Uterus (tissue), 4 donors: ENCODE measurements around the gene MCAM. TPM values are rescaled to one million over a fixed set of nuclear protein-coding genes. Genes with fewer than 3 reads are reported as not detected.
A peak's percentile ranks its signal among the peaks of the same experiment; 100 is the strongest.

Experiments
- DNase-seq, 2 donors: peaks; one replicate each; pipeline ENCODE4 v3.0.0-alpha.2; 2019 to 2020
- H3K27ac ChIP-seq, 2 donors: fragments of 200-600 bp; sonication (generic); 1 replicate in 1 of 2; 2 replicates in 1 of 2; pipeline ENCODE4 v1.5.1; 2016 to 2018
- H3K27me3 ChIP-seq, 2 donors: fragments of 200-600 bp; sonication (generic); one replicate each; pipeline ENCODE4 v1.5.1; 2018 to 2019; ENCODE audit warnings: control low read depth in 1 of 2
- H3K36me3 ChIP-seq, 2 donors: fragments of 200-600 bp; sonication (generic); one replicate each; pipeline ENCODE4 v1.5.1; 2019; ENCODE audit warnings: control low read depth in 1 of 2
- H3K4me1 ChIP-seq, 2 donors: fragments of 200-600 bp; sonication (generic); one replicate each; pipeline ENCODE4 v1.5.1; 2018 to 2019; ENCODE audit warnings: control low read depth in 1 of 2
- H3K4me3 ChIP-seq, 2 donors: fragments of 200-600 bp; sonication (generic); 1 replicate in 1 of 2; 2 replicates in 1 of 2; pipeline ENCODE4 v1.5.1; 2018 to 2019; ENCODE audit warnings: mild to moderate bottlenecking in 1 of 2
- H3K9me3 ChIP-seq, 2 donors: fragments of 200-600 bp; sonication (generic); one replicate each; pipeline ENCODE4 v1.5.1; 2019; ENCODE audit warnings: control low read depth in 1 of 2
- CTCF ChIP-seq, 4 experiments: fragments of 200-600 bp in 2 of 4; fragments of 450-650 bp in 2 of 4; sonication (generic) in 2 of 4; IDR thresholded peaks; one replicate each; pipeline ENCODE4 v1.5.1; 2016 to 2019; ENCODE audit warnings: antibody characterized with exemption in 4 of 4, mild to moderate bottlenecking in 2 of 4, moderate library complexity in 1 of 4
- POLR2A ChIP-seq, 2 donors: fragments of 450-650 bp; IDR thresholded peaks; one replicate each; pipeline ENCODE4 v1.6.1; 2016; ENCODE audit warnings: antibody characterized with exemption in 2 of 2, mild to moderate bottlenecking in 1 of 2, moderate library complexity in 1 of 2
- intact Hi-C: fragments of 100-400 bp; cut with DNase I; formaldehyde crosslinking; loops from one replicate; pipeline ENCODE4 v1.15.1; 2023; ENCODE audit warnings: low total_unique reads
- total RNA-seq, 4 donors: library from RNA; depleted of rRNA in 3 of 4; stranded (reverse); fragments of >200 nt in 3 of 4; gene quantifications; one replicate each; pipeline versions ENCODE4 v1.1.0 to v1.2.4, GENCODE V29; 2014 to 2023
- donor health status: DM: yes; HTN: yes; CAD: no.

The MCAM gene
- total RNA-seq, 4 donors from 2014 or later: 228 to 564 (median 354) TPM

GRCh38 chr11:119300198-119300964 is 16.5 kb downstream of the MCAM start:
- Histone ChIP-seq H3K9me3 (no peaks in the 10 kb centered on the region), H3K4me1 (peaks cover 0 to 7% of the 10 kb centered on the region in 2 donors), H3K27ac (peak overlapping the region; percentile 42 to 64), H3K36me3 (no peaks in the 10 kb centered on the region), H3K27me3 (no peaks in the 10 kb centered on the region), H3K4me3 (no peak overlapping the region)
- intact Hi-C loops: no loop called here
- no peak for DNase-seq
- no peak for TF ChIP-seq CTCF (IDR thresholded peaks at IDR 0.05)

GRCh38 chr11:119299416-119299815 is 17.5 kb downstream of the MCAM start:
- TF ChIP-seq CTCF (IDR thresholded peaks at IDR 0.05) (no peak), POLR2A (IDR thresholded peaks at IDR 0.05) (no peak)
- intact Hi-C loops: no loop called here
- no peaks in the 10 kb centered on the region for H3K36me3 ChIP-seq
- H3K27ac ChIP-seq: no peak overlapping the region
- no peak overlapping the region for H3K4me3 ChIP-seq
- H3K27me3 ChIP-seq: no peaks in the 10 kb centered on the region
- H3K4me1 ChIP-seq: peaks cover 0 to 7% of the 10 kb centered on the region in 2 donors
- H3K9me3 ChIP-seq: no peaks in the 10 kb centered on the region
- no peak for DNase-seq

- Histone ChIP-seq H3K9me3 (no peaks in the 10 kb centered on the region), H3K27me3 (no peaks in the 10 kb centered on the region), H3K4me1 (peaks cover 0 to 7% of the 10 kb centered on the region in 2 donors), H3K27ac (peak overlapping the region in 1 of 2 donors; percentile 22), H3K36me3 (no peaks in the 10 kb centered on the region), H3K4me3 (no peak overlapping the region)
- intact Hi-C loops: no loop called here
- no peak for TF ChIP-seq POLR2A (IDR thresholded peaks at IDR 0.05)
- TF ChIP-seq CTCF (IDR thresholded peaks at IDR 0.05): no peak
- DNase-seq: no peak
These were observed 18.2 kb downstream of the MCAM start for GRCh38 chr11:119298726-119299125.

- DNase-seq: no peak
- intact Hi-C loops: no loop called here
- TF ChIP-seq POLR2A (IDR thresholded peaks at IDR 0.05): no peak
- TF ChIP-seq CTCF (IDR thresholded peaks at IDR 0.05): no peak
- Histone ChIP-seq H3K4me3 (no peak overlapping the region), H3K36me3 (no peaks in the 10 kb centered on the region), H3K27me3 (no peaks in the 10 kb centered on the region), H3K27ac (peak overlapping the region in 1 of 2 donors; percentile 22), H3K4me1 (peaks cover 0 to 7% of the 10 kb centered on the region in 2 donors), H3K9me3 (no peaks in the 10 kb centered on the region)
These were observed 19.0 kb downstream of the MCAM start for GRCh38 chr11:119297938-119298337.

GRCh38 chr11:119295178-119295577 is 21.8 kb downstream of the MCAM start:
- DNase-seq: no peak
- Histone ChIP-seq H3K27me3 (no peaks in the 10 kb centered on the region), H3K4me3 (no peak overlapping the region), H3K27ac (no peak overlapping the region), H3K4me1 (peaks cover 0 to 7% of the 10 kb centered on the region in 2 donors), H3K9me3 (no peaks in the 10 kb centered on the region), H3K36me3 (no peaks in the 10 kb centered on the region)
- TF ChIP-seq POLR2A (IDR thresholded peaks at IDR 0.05) (no peak), CTCF (IDR thresholded peaks at IDR 0.05) (no peak)
- intact Hi-C loops: no loop called here
